GM12872 (cell line): Measurements from ENCODE around the gene SH3TC1.

Experiments
- CTCF ChIP-seq: IDR thresholded peaks from 3 replicates; pipeline ENCODE4 v1.5.1; 2011; ENCODE audit warnings: low read depth, mild to moderate bottlenecking, low read length, moderate library complexity; ENCODE audit not compliant: insufficient read depth

SH3TC1 gene

GRCh38 chr4:8266508-8266907 is 67.4 kb downstream of the SH3TC1 start:
- TF ChIP-seq CTCF, result no peak

GRCh38 chr4:8267077-8267476 is 68.0 kb downstream of the SH3TC1 start:
- TF ChIP-seq CTCF, result 0 out of 3 replicates have a peak, but pooled peaks have one; percentile 21

GRCh38 chr4:8268211-8268610 is 69.1 kb downstream of the SH3TC1 start:
- no peak for TF ChIP-seq CTCF

- no peak for TF ChIP-seq CTCF
These were observed 69.9 kb downstream of the SH3TC1 start for GRCh38 chr4:8268901-8269534.

GRCh38 chr4:8269535-8270417 is 70.7 kb downstream of the SH3TC1 start, which contains the start of gene HTRA3:
HTRA3 (plus strand) TSS chr4:8269754; CDS start chr4:8269969, 215 bp downstream.
- no peak for TF ChIP-seq CTCF

- TF ChIP-seq CTCF, result no peak
These were observed 71.3 kb downstream of the SH3TC1 start for GRCh38 chr4:8270418-8270771.

- TF ChIP-seq CTCF, result no peak
These were observed 72.1 kb downstream of the SH3TC1 start for GRCh38 chr4:8270912-8271815.
